ENCODE data around the gene ODAD3. TPM values are rescaled to one million over a fixed set of nuclear protein-coding genes. Genes with fewer than 3 reads are reported as not detected.

The ODAD3 gene
- 0.39 TPM in 1 of 2 replicates, not detected in the other for total RNA-seq

DNA sequence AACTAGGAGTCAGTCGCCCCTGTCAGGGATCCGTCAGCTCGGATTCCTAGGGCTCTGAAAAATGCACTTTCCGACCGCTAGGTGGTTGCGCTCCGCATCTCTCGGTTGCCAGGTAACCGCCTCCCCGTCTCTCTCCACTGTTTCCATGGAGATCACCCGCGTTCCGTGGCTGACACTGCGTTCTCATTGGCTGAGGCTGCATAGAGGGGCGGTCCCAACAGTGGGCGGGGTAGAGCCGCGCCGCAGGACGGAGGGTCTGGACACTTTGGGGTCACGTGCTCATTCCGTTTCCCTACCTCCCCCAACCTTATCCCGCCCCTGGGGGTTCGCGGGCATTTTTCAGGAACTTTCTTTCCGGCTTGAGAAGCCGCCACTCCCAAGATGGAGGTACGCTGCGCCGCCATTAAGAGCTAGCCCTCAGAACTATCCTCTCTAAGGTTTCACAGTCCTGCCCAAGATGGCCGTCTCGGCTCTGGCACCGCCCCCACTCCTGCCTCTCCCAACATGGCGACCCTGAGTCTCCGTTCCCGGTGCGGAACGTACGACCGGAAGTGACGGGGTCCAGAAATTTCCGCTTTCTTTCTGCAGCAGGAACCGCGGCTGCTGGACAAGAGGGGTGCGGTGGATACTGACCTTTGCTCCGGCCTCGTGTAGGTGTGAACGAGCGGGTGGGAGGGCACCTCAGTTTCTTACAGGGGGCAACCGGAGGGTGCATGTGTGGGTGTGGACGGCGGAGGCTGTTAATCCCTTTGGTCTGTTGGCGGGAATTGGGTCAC, at the start of gene ODAD3, which contains the start of gene PRKCSH:
ODAD3 (minus strand) TSS at position 65 of the 776 bp plus-strand sequence. CDS start 105 bp downstream, outside the sequence.
PRKCSH (plus strand) TSS at position 579 of the 776 bp plus-strand sequence. CDS start 483 bp downstream, outside the sequence.

DNA sequence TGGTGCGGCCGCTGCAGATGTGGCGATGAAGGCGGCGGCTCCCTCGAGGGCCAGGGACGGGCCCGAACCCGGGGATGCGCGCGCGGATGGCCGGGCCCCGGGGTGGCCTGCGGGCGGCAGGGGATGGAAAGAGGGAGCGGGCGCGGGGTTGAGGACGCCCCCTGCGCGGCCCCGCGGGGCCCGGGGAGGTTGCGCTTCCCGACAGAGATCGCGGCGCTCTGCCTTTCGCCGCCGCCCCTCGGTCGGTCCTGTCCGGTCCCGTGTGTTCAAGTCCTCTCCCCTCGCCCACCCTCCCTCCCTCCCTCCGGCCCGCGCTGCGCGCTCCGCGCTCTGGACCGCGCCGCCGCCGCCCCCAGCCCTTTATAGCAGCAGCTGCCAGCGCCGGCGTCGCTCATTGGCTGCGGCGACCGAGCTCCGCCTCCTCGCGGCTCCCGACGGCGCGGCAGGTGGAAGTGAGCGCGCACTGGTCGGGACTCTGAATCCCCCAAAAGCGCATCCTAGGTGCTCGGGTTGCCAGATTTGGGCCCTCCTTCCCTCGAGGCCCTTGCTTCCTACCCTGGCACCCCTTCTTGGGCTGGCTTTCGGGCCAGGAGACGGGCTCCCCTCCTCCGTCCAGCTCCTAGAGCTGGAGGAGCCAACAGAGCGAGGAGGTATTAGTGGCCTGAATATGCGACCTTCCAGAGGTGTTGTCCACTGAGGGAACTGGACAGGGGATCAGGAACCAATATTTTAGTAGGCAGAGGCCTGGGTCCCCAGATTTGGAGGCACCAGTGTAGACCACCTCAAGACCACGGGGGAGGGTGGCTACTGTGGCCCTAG, 46.0 kb upstream of the ODAD3 start, which contains the start of gene ELAVL3:
ELAVL3 (minus strand) TSS at position 332 of the 819 bp plus-strand sequence. CDS start 438 bp downstream, outside the sequence.

DNA sequence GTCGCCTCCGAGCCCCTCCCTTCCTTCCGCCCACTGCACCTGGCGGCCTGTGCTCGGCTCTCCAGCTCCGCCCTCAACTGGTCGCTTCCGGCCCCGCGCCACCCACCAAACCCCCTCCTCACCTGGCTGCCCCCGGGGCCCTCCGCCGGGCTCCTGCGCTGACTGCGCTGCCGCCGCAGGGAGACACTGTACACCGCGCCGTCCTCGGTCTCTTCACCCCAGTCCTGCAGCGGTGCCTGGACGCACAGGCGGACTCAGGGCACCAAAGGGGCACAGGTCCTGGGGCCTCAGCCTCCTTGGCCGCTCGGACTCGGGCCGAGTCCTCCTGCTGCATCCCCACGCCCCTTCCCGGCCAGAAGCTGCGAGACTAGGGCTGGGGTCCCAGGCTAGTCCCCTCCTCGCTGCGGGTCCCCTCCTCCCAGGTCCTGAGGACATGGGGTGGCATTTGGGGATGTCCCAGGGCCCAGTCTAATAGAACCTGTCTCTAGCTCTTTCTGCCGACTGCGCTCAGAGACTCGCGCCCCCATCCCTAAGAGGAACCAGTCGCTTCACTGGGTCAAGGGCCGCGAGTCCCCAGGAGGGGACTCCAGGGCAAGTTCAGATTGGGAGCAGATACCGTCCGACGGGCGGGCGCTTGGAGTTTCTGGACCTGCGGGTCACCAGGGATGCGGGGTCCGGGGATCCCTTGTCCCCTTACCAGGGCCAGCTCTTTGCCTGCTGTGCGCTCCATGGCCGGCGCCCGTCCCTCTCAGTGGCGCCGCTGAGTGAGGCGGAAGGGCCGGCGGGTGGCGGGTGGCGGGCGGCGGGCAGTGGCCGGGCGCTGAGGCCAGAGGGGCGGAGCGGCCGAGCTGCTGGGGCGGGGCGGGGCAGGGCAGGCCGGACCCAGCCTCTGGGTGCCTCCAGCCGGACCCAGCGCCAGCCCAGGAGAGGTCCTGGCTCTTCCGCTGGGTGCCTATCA, 16.1 kb downstream of the ODAD3 start, which contains the start of gene RGL3:
RGL3 (minus strand) TSS at position 766 of the 958 bp plus-strand sequence; CDS start at position 730, 36 bp downstream.

DNA sequence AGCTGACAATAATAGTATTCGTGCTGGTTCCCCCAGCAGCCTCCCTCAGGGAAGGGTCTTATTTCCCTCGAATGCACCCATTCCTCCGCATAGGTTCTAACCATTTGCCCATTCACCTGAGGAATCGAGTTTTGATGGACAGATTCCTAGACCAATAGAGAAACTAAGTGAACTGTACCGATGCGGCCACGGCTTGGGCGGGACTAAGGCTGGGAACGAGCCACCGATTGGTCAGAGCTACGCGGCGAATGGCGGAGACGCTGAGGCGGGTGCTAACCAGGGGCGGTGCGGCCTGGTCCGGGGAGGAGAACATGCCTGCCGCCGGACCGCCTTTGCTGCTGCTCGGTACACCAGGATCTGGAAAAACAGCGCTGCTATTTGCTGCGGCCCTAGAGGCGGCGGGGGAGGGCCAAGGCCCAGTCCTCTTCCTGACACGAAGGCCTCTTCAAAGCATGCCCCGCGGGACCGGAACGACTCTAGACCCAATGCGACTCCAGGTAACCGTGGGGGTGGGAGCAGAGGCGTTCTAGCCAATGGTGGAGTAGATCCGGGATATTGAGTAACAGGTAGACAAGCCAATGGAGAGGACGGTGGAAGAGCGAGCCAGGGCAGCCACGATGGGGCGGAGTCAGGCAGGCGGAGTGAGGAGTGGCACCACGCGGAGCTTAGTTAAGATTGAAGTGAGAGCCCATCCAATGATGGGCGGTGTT, 60.3 kb downstream of the ODAD3 start, which contains the start of gene SWSAP1:
SWSAP1 (plus strand) TSS at position 234 of the 710 bp plus-strand sequence; CDS start at position 249, 15 bp downstream.

Small RNA genes within 50 kb of the gene (small RNA-seq; reads per million reads assigned to genes)
- not detected for gene RF00019

Other genes starting within 250 kb of the ODAD3 start
- 206 and 259 TPM in 2 replicates for gene KANK2, start 237.6 kb downstream of the ODAD3 start, total RNA-seq
- not detected in 2 replicates for gene ANGPTL8, start 195.5 kb downstream of the ODAD3 start, total RNA-seq
- gene DOCK6, start 172.6 kb downstream of the ODAD3 start, total RNA-seq, result 8.5 and 19.2 TPM in 2 replicates
- not detected in 2 replicates for gene TSPAN16, start 139.0 kb downstream of the ODAD3 start, total RNA-seq
- gene RAB3D, start 95.5 kb downstream of the ODAD3 start, total RNA-seq, result 12.7 and 15.4 TPM in 2 replicates
- 59.0 and 130 TPM in 2 replicates for gene TMEM205, start 88.9 kb downstream of the ODAD3 start, total RNA-seq
- 2.2 and 2.9 TPM in 2 replicates for gene CCDC159, start 88.6 kb downstream of the ODAD3 start, total RNA-seq
- gene PLPPR2, start 79.7 kb downstream of the ODAD3 start, total RNA-seq, result 7.6 and 9.6 TPM in 2 replicates
- 0.59 and 0.73 TPM in 2 replicates for gene SWSAP1, start 60.5 kb downstream of the ODAD3 start, total RNA-seq
- gene EPOR, start 50.8 kb downstream of the ODAD3 start, total RNA-seq, result 3.7 and 7.0 TPM in 2 replicates
- gene RGL3, start 15.8 kb downstream of the ODAD3 start, total RNA-seq, result 0.37 and 0.98 TPM in 2 replicates
- 113 and 118 TPM in 2 replicates for gene PRKCSH, start 514 bp upstream of the ODAD3 start, total RNA-seq
- not detected in 2 replicates for gene ELAVL3, start 45.9 kb upstream of the ODAD3 start, total RNA-seq
- gene ZNF653, start 70.7 kb upstream of the ODAD3 start, total RNA-seq, result 4.5 and 6.2 TPM in 2 replicates
- gene ECSIT, start 94.0 kb upstream of the ODAD3 start, total RNA-seq, result 36.6 and 37.5 TPM in 2 replicates
- 0.39 and 0.73 TPM in 2 replicates for gene CNN1, start 103.7 kb upstream of the ODAD3 start, total RNA-seq
- gene ELOF1, start 124.1 kb upstream of the ODAD3 start, total RNA-seq, result 37.1 and 38.9 TPM in 2 replicates
- gene ACP5, start 142.5 kb upstream of the ODAD3 start, total RNA-seq, result 0.20 and 0.37 TPM in 2 replicates
- 9.2 and 10.3 TPM in 2 replicates for gene ZNF627, start 162.4 kb upstream of the ODAD3 start, total RNA-seq